Measurements from ENCODE around the gene UBE2D2. TPM values are rescaled to one million over a fixed set of nuclear protein-coding genes. Genes with fewer than 3 reads are reported as not detected.

UBE2D2 gene
- polyA plus RNA-seq, 3 donors, result 41.2 to 167 (median 133) TPM

- Histone ChIP-seq H3K4me3 (replicated peaks in 1 of 3; ENCODE audit: low read depth in 2 of 3, low read length in 3 of 3) (no peak overlapping the region), H3K79me2 (ENCODE audit: insufficient read depth, low read length) (no peaks in the 10 kb centered on the region), H3K4me2 (replicated peaks; ENCODE audit: extremely low read depth, low read length, poor library complexity, severe bottlenecking) (no peak overlapping the region), H3K27me3 (ENCODE audit: control insufficient read depth in 2 of 2, insufficient read depth in 2 of 2, low read length in 2 of 2) (peaks cover 0 to 14% of the 10 kb centered on the region in 2 donors), H4K20me1 (ENCODE audit: insufficient read depth, low read length) (peaks cover 47% of the 10 kb centered on the region), H3K9me3 (replicated peaks in 1 of 2; ENCODE audit: control insufficient read depth in 1 of 2, insufficient read depth in 1 of 2, low read length in 2 of 2) (no peaks in the 10 kb centered on the region), H2AFZ (ENCODE audit: insufficient read depth, low read depth, low read length, poor library complexity, severe bottlenecking) (no peak overlapping the region), H3K9ac (ENCODE audit: insufficient read depth, low read length, poor library complexity, severe bottlenecking) (no peak overlapping the region), H3K36me3 (replicated peaks in 1 of 2; ENCODE audit: control insufficient read depth in 1 of 2, insufficient read depth in 2 of 2, low read length in 2 of 2) (peaks cover 2 to 17% of the 10 kb centered on the region in 2 donors), H3K27ac (ENCODE audit: low read depth in 1 of 2, low read length in 2 of 2) (no peak overlapping the region), H3K4me1 (ENCODE audit: control insufficient read depth in 1 of 2, insufficient read depth in 2 of 2, low read length in 2 of 2) (peaks cover 34 to 43% of the 10 kb centered on the region in 2 donors)
- intact Hi-C loops (cut with micrococcal nuclease), result loop anchor here in 1 of 2 donors (5.0 kb wide), 1 partner anchor 333 kb away; no protein-coding TSS in a partner anchor
- 100% methylated on average over 2 of the region's 3 CpGs for WGBS (ENCODE audit: insufficient coverage)
- H3K4me3 Mint-ChIP-seq, result no peak overlapping the region
- H3K9me3 Mint-ChIP-seq, result no peaks in the 10 kb centered on the region
- H3K27me3 Mint-ChIP-seq (ENCODE audit: low read depth in 3 of 3), result peaks cover 12 to 33% (median 18%) of the 10 kb centered on the region in 3 donors
- peaks cover 22 to 31% of the 10 kb centered on the region in 2 donors for H3K36me3 Mint-ChIP-seq
- TF ChIP-seq CTCF (IDR thresholded peaks at IDR 0.05), result no peak
- no peak for DNase-seq
- no peak overlapping the region for H3K27ac Mint-ChIP-seq
- peaks cover 36% of the 10 kb centered on the region for H3K4me1 Mint-ChIP-seq
These were observed 73.4 kb downstream of the UBE2D2 start for GRCh38 chr5:139634541-139634940.

GRCh38 chr5:139635191-139635590 lies 74.1 kb downstream of the UBE2D2 start:
- H3K9me3 ChIP-seq (replicated peaks in 1 of 2; ENCODE audit: control insufficient read depth in 1 of 2, insufficient read depth in 1 of 2, low read length in 2 of 2), result no peaks in the 10 kb centered on the region

More at GRCh38 chr5:139635191-139635590, 74.1 kb downstream of the UBE2D2 start:
- DNase-seq, result no peak
- no peak overlapping the region for H3K9ac ChIP-seq (ENCODE audit: insufficient read depth, low read length, poor library complexity, severe bottlenecking)
- H3K4me1 ChIP-seq (ENCODE audit: control insufficient read depth in 1 of 2, insufficient read depth in 2 of 2, low read length in 2 of 2), result peaks cover 34 to 43% of the 10 kb centered on the region in 2 donors
- Mint-ChIP-seq H3K27me3 (ENCODE audit: low read depth in 3 of 3) (peaks cover 11 to 39% (median 18%) of the 10 kb centered on the region in 3 donors), H3K27ac (peak overlapping the region in 2 of 7 donors; percentile 19 to 64), H3K36me3 (peaks cover 15 to 26% of the 10 kb centered on the region in 2 donors), H3K4me3 (no peak overlapping the region), H3K9me3 (no peaks in the 10 kb centered on the region), H3K4me1 (peaks cover 36% of the 10 kb centered on the region)
- H4K20me1 ChIP-seq (ENCODE audit: insufficient read depth, low read length), result peaks cover 47% of the 10 kb centered on the region
- no peak overlapping the region for H3K27ac ChIP-seq (ENCODE audit: low read depth in 1 of 2, low read length in 2 of 2)
- peaks cover 0 to 10% of the 10 kb centered on the region in 2 donors for H3K36me3 ChIP-seq (replicated peaks in 1 of 2; ENCODE audit: control insufficient read depth in 1 of 2, insufficient read depth in 2 of 2, low read length in 2 of 2)
- no peak overlapping the region for H3K4me3 ChIP-seq (replicated peaks in 1 of 3; ENCODE audit: low read depth in 2 of 3, low read length in 3 of 3)
- no peak overlapping the region for H3K4me2 ChIP-seq (replicated peaks; ENCODE audit: extremely low read depth, low read length, poor library complexity, severe bottlenecking)
- TF ChIP-seq CTCF (IDR thresholded peaks at IDR 0.05), result no peak
- H3K27me3 ChIP-seq (ENCODE audit: control insufficient read depth in 2 of 2, insufficient read depth in 2 of 2, low read length in 2 of 2), result peaks cover 0 to 14% of the 10 kb centered on the region in 2 donors
- no CpG with 5 or more reads among the region's 1 CpG for WGBS (ENCODE audit: insufficient coverage)
- intact Hi-C loops (cut with micrococcal nuclease), result loop anchor here in 1 of 2 donors (5.0 kb wide), 1 partner anchor 37 kb away; no protein-coding TSS in a partner anchor
- no peak overlapping the region for H2AFZ ChIP-seq (ENCODE audit: insufficient read depth, low read depth, low read length, poor library complexity, severe bottlenecking)
- no peaks in the 10 kb centered on the region for H3K79me2 ChIP-seq (ENCODE audit: insufficient read depth, low read length)

Measured in CD14-positive monocyte (primary cell).